Measurements from ENCODE around the gene MYBL2. TPM values are rescaled to one million over a fixed set of nuclear protein-coding genes. Genes with fewer than 3 reads are reported as not detected.

The MYBL2 gene
- total RNA-seq, 1 donor from 2014 or later: 1.7 TPM

DNA sequence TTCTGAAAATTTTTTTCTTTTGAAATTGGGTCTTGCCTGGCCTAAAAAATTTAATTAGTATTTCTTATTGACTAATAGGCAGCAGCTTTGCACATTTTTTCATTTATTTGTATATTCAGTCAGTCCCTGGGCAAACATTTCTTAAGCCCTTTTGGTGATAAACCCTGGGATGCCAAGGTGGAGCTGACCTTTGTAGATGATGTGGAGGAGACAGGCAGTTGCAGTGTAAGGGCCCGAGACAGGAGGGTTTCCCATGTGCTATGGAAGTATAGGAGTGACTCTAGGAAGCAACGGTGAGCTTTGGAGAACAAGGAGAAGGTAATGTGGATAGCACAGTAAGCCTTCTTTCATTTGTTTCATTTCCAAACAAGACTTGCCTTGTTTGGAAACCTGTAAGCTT is 3.5 kb downstream of the MYBL2 start:
- Histone ChIP-seq H3K9me3 (no peaks in the 10 kb centered on the region), H3K4me1 (peaks cover 8% of the 10 kb centered on the region), H3K4me3 (no peak overlapping the region), H3K36me3 (no peaks in the 10 kb centered on the region), H3K27me3 (peaks cover 5% of the 10 kb centered on the region), H3K27ac (no peak overlapping the region)
- intact Hi-C loops (cut with DNase I): no loop called here
- no peak for DNase-seq (ENCODE audit: extremely low spot score in 2 of 2)
- TF ChIP-seq CTCF (IDR thresholded peaks at IDR 0.05) (no peak), POLR2AphosphoS5 (IDR thresholded peaks at IDR 0.05; ENCODE audit: insufficient read depth in 1 of 2, low read depth in 1 of 2) (no peak), POLR2A (IDR thresholded peaks at IDR 0.05) (no peak)

DNA sequence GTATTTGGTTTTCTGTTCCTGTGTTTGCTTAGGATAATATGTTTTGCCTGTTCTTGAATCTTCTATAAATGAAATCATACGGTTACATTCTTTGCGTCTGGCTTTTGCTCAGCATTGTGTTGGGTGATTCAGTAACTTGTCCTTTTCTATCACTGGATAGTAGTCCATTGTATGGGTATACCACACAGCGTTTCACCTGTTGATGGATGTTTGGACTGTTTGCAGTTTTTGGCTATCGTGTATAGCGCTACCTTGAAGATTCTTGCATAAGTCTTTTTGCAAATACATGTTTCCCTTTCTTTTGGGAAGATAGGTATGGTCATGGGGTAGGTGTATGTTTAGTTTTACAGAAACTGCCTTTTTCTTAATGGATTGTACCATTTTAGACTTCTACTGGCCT is 9.5 kb downstream of the MYBL2 start:
- no peak for TF ChIP-seq CTCF (IDR thresholded peaks at IDR 0.05)
- TF ChIP-seq POLR2AphosphoS5 (IDR thresholded peaks at IDR 0.05; ENCODE audit: insufficient read depth in 1 of 2, low read depth in 1 of 2): no peak
- TF ChIP-seq POLR2A (IDR thresholded peaks at IDR 0.05): no peak
- no peak overlapping the region for H3K27ac ChIP-seq
- H3K4me3 ChIP-seq: no peak overlapping the region
- H3K27me3 ChIP-seq: no peaks in the 10 kb centered on the region
- no peak for DNase-seq (ENCODE audit: extremely low spot score in 2 of 2)
- H3K36me3 ChIP-seq: no peaks in the 10 kb centered on the region
- no peaks in the 10 kb centered on the region for H3K9me3 ChIP-seq
- intact Hi-C loops (cut with DNase I): no loop called here
- H3K4me1 ChIP-seq: no peaks in the 10 kb centered on the region

- Histone ChIP-seq H3K27ac (no peak overlapping the region), H3K27me3 (no peaks in the 10 kb centered on the region), H3K4me1 (no peaks in the 10 kb centered on the region), H3K4me3 (no peak overlapping the region), H3K9me3 (no peaks in the 10 kb centered on the region), H3K36me3 (no peaks in the 10 kb centered on the region)
- DNase-seq (ENCODE audit: extremely low spot score in 2 of 2): no peak
- TF ChIP-seq CTCF (IDR thresholded peaks at IDR 0.05) (no peak), POLR2A (IDR thresholded peaks at IDR 0.05) (no peak), POLR2AphosphoS5 (IDR thresholded peaks at IDR 0.05; ENCODE audit: insufficient read depth in 1 of 2, low read depth in 1 of 2) (no peak)
- intact Hi-C loops (cut with DNase I): no loop called here
These were observed 14.1 kb downstream of the MYBL2 start for GRCh38 chr20:43680981-43681380.

GRCh38 chr20:43681468-43681942 is 14.6 kb downstream of the MYBL2 start:
- Histone ChIP-seq H3K27ac (no peak overlapping the region), H3K4me1 (no peaks in the 10 kb centered on the region), H3K27me3 (no peaks in the 10 kb centered on the region), H3K9me3 (no peaks in the 10 kb centered on the region), H3K36me3 (no peaks in the 10 kb centered on the region), H3K4me3 (no peak overlapping the region)
- intact Hi-C loops (cut with DNase I): no loop called here
- TF ChIP-seq POLR2AphosphoS5 (IDR thresholded peaks at IDR 0.05; ENCODE audit: insufficient read depth in 1 of 2, low read depth in 1 of 2): no peak
- TF ChIP-seq POLR2A (IDR thresholded peaks at IDR 0.05): no peak
- no peak for TF ChIP-seq CTCF (IDR thresholded peaks at IDR 0.05)
- DNase-seq (ENCODE audit: extremely low spot score in 2 of 2): no peak

GRCh38 chr20:43681991-43682410 is 15.1 kb downstream of the MYBL2 start:
- no peak overlapping the region for H3K27ac ChIP-seq
- no peak overlapping the region for H3K4me3 ChIP-seq
- H3K9me3 ChIP-seq: no peaks in the 10 kb centered on the region
- intact Hi-C loops (cut with DNase I): no loop called here
- H3K4me1 ChIP-seq: no peaks in the 10 kb centered on the region
- H3K27me3 ChIP-seq: no peaks in the 10 kb centered on the region
- no peak for DNase-seq (ENCODE audit: extremely low spot score in 2 of 2)
- TF ChIP-seq POLR2A (IDR thresholded peaks at IDR 0.05): no peak
- TF ChIP-seq CTCF (IDR thresholded peaks at IDR 0.05): no peak
- no peak for TF ChIP-seq POLR2AphosphoS5 (IDR thresholded peaks at IDR 0.05; ENCODE audit: insufficient read depth in 1 of 2, low read depth in 1 of 2)
- H3K36me3 ChIP-seq: no peaks in the 10 kb centered on the region
